PC-9 (cell line): ENCODE data around the gene PROZ. TPM values are rescaled to one million over a fixed set of nuclear protein-coding genes. Genes with fewer than 3 reads are reported as not detected.

ENCODE experiments used
- BruUV-seq: library from RNA; stranded (reverse); fragments of 400-500 nt; replicated peaks from 2 replicates; lab custom pipeline; 2021; lab: Mats Ljungman, UMichigan
- CTCF ChIA-PET: fragments of 300-600 bp; sonication (Branson Sonifier 250); formaldehyde crosslinking; loops from one replicate; lab custom pipeline; 2022; ENCODE audit warnings: antibody characterized with exemption; lab: Charles Lee
- POLR2A ChIA-PET: fragments of 300-600 bp; sonication (Branson Sonifier 250); formaldehyde crosslinking; loops from one replicate; lab custom pipeline; 2022; ENCODE audit warnings: antibody characterized with exemption; ENCODE audit not compliant: unreplicated experiment; lab: Charles Lee
- DNase-seq, 2 experiments: peaks; one replicate each; pipeline versions ENCODE4 v3.0.0 to v3.0.0-alpha.2; 2015 to 2022; ENCODE audit warnings: mixed read lengths in 1 of 2
- H2AFZ ChIP-seq: fragments of 200-600 bp; sonication (generic); 2 replicates; pipeline ENCODE4 v1.8.1; 2017; ENCODE audit warnings: antibody characterized with exemption
- H3F3A ChIP-seq: fragments of 200-600 bp; sonication (generic); 2 replicates; pipeline ENCODE4 v1.8.1; 2017; ENCODE audit warnings: antibody characterized with exemption, mild to moderate bottlenecking, low read depth; ENCODE audit not compliant: insufficient read depth
- H3K27ac ChIP-seq: fragments of 200-600 bp; sonication (generic); 2 replicates; pipeline ENCODE4 v1.6.1; 2016; ENCODE audit warnings: mixed run types
- H3K27me3 ChIP-seq: fragments of 200-600 bp; sonication (generic); 2 replicates; pipeline ENCODE4 v1.6.1; 2016; ENCODE audit warnings: low read depth, mixed run types; ENCODE audit not compliant: insufficient read depth
- H3K36me3 ChIP-seq: fragments of 200-600 bp; sonication (generic); 2 replicates; pipeline ENCODE4 v1.6.1; 2016; ENCODE audit warnings: low read depth, mixed run types
- H3K4me1 ChIP-seq: fragments of 200-600 bp; sonication (generic); replicated peaks from 2 replicates; pipeline ENCODE4 v1.6.1; 2016; ENCODE audit warnings: mixed run types; ENCODE audit not compliant: insufficient read depth
- H3K4me2 ChIP-seq: fragments of 200-600 bp; sonication (generic); 2 replicates; pipeline ENCODE4 v1.6.1; 2017; ENCODE audit warnings: mixed run types
- H3K4me3 ChIP-seq: fragments of 200-600 bp; sonication (generic); 2 replicates; pipeline ENCODE4 v1.6.1; 2016; ENCODE audit warnings: mixed run types
- H3K79me2 ChIP-seq: fragments of 200-600 bp; sonication (generic); 2 replicates; pipeline ENCODE4 v1.6.1; 2017; ENCODE audit warnings: low read depth, mixed run types
- H3K9me2 ChIP-seq: fragments of 200-600 bp; sonication (generic); 2 replicates; pipeline ENCODE4 v1.8.1; 2017; ENCODE audit warnings: mild to moderate bottlenecking; ENCODE audit not compliant: insufficient read depth
- H3K9me3 ChIP-seq: fragments of 200-600 bp; sonication (generic); 2 replicates; pipeline ENCODE4 v1.8.1; 2016; ENCODE audit warnings: low read depth; ENCODE audit not compliant: insufficient read depth
- H4K20me1 ChIP-seq: fragments of 200-600 bp; sonication (generic); 2 replicates; pipeline ENCODE4 v1.8.1; 2017; ENCODE audit not compliant: insufficient read depth
- CTCF ChIP-seq: fragments of 200-600 bp; sonication (generic); conservative IDR thresholded peaks from 2 replicates; pipeline ENCODE4 v1.6.1; 2017; ENCODE audit warnings: mixed run types, antibody characterized with exemption, mild to moderate bottlenecking, moderate library complexity
- EZH2 ChIP-seq: fragments of 200-600 bp; sonication (generic); IDR thresholded peaks from 2 replicates; pipeline ENCODE4 v1.8.0; 2017; ENCODE audit warnings: antibody characterized with exemption, low read depth
- intact Hi-C: fragments of 100-400 bp; cut with micrococcal nuclease; formaldehyde crosslinking; loops from one replicate; pipeline ENCODE4 v1.10.0; 2022; ENCODE audit not compliant: unreplicated experiment
- total RNA-seq: library from RNA; stranded (reverse); gene quantifications from 2 replicates; pipeline ENCODE4 v1.2.3, GENCODE V29; 2021

The PROZ gene
- total RNA-seq, 1 experiment from 2014 or later: not detected

GRCh38 chr13:113220141-113220598 is 61.7 kb downstream of the PROZ start:
- Histone ChIP-seq H3K36me3 (peaks cover 27% of the 10 kb centered on the region; the same call in 1 of the 2 replicates), H2AFZ (no peak overlapping the region), H3K4me2 (no peak overlapping the region), H3K4me1 (peaks cover 27% of the 10 kb centered on the region), H3K9me2 (no peaks in the 10 kb centered on the region), H3F3A (peaks cover 20% of the 10 kb centered on the region; the same call in 1 of the 2 replicates), H3K9me3 (no peaks in the 10 kb centered on the region), H3K79me2 (peaks cover 84% of the 10 kb centered on the region), H3K27ac (no peak overlapping the region), H4K20me1 (peaks cover 66% of the 10 kb centered on the region), H3K27me3 (no peaks in the 10 kb centered on the region), H3K4me3 (no peak overlapping the region)
- TF ChIP-seq EZH2 (no peak), CTCF (no peak)
- BruUV-seq: no TSS peak
- ChIA-PET CTCF (no interaction called here), POLR2A (no interaction called here)
- DNase-seq: no peak
- intact Hi-C loops: no loop called here

- H4K20me1 ChIP-seq: peaks cover 73% of the 10 kb centered on the region
Measured at GRCh38 chr13:113220877-113221276, 62.4 kb downstream of the PROZ start.

More at GRCh38 chr13:113220877-113221276, 62.4 kb downstream of the PROZ start:
- ChIA-PET POLR2A (no interaction called here), CTCF (no interaction called here)
- Histone ChIP-seq H3K9me3 (no peaks in the 10 kb centered on the region), H3K4me2 (no peak overlapping the region), H3K36me3 (peaks cover 31% of the 10 kb centered on the region; the same call in 1 of the 2 replicates), H2AFZ (no peak overlapping the region), H3K4me1 (peaks cover 20% of the 10 kb centered on the region), H3K27me3 (no peaks in the 10 kb centered on the region), H3K4me3 (no peak overlapping the region), H3K27ac (no peak overlapping the region), H3K79me2 (peaks cover 82% of the 10 kb centered on the region), H3K9me2 (no peaks in the 10 kb centered on the region), H3F3A (peaks cover 18% of the 10 kb centered on the region; the same call in 1 of the 2 replicates)
- no peak for DNase-seq
- no peak for TF ChIP-seq EZH2
- no peak for TF ChIP-seq CTCF
- intact Hi-C loops: no loop called here
- BruUV-seq: no TSS peak

Other genes starting within 250 kb of the PROZ start
- gene MCF2L, start 189.4 kb upstream of the PROZ start, total RNA-seq: 21.7 and 28.2 TPM in 2 replicates
- not detected in 2 replicates for gene F7, start 52.9 kb upstream of the PROZ start, total RNA-seq
- gene F10, start 35.8 kb upstream of the PROZ start, total RNA-seq: not detected in 2 replicates
- 48.3 and 71.8 TPM in 2 replicates for gene PCID2, start 50.0 kb downstream of the PROZ start, total RNA-seq
- gene CUL4A, start 51.0 kb downstream of the PROZ start, total RNA-seq: 90.8 and 91.0 TPM in 2 replicates
- gene LAMP1, start 138.6 kb downstream of the PROZ start, total RNA-seq: 186 and 263 TPM in 2 replicates
- 22.2 and 22.9 TPM in 2 replicates for gene GRTP1, start 205.5 kb downstream of the PROZ start, total RNA-seq